Measurements from ENCODE around the gene PTPRQ.

- TF ChIP-seq CTCF (IDR thresholded peaks at IDR 0.05; ENCODE audit: low read depth, low read length) (no peak), POLR2A (IDR thresholded peaks at IDR 0.05; ENCODE audit: extremely low read depth, insufficient read length) (no peak), MAX (IDR thresholded peaks at IDR 0.05; ENCODE audit: low read depth, low read length) (no peak)
These were observed 253.3 kb downstream of the PTPRQ start for GRCh38 chr12:80697270-80697887.
